GM18526 (cell line): Measurements from ENCODE around the gene FAM240A.

Experiments used
- POLR2A ChIP-seq: IDR thresholded peaks from 3 replicates; pipeline ENCODE4 v1.6.1; 2011; ENCODE audit not compliant: insufficient read length; ENCODE audit errors: extremely low read depth

FAM240A gene

DNA sequence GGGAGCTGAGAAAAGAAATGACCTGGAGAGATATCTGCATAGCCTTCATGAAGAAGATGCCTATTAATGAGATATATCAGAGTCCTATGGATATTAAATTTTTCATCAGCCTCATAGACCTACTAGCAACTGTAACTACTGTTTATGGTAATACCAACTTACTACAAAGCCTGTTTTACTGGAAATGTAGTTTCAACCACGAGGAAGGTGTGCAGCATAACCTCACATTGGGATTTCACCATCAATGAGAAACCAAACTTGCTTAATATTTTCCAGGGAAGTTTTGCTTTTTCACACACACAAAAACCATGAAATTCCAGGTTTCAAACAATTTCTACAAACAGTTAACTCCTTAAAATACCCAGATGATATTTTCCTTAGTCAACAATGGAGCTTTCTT is 31.4 kb downstream of the FAM240A start:
- TF ChIP-seq POLR2A, result no peak

DNA sequence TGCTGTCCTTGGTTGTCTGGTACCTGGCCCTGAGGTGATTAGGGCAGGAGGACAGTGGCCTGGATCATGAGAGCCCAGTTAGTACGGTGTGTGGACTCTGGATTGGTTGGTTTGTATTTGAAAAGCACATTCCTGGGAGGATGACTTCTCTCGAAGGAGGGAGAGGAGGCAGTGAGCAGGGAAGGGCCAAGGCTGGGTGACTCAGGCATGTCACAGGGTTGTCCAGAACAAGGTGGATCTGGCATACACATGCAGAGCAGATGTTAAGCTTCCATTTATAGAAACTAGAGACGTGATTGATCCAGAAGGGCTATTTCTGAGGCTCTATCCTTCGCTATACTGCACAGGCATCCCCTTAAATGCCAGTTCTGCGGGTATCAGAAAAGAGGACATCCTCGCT is 34.4 kb downstream of the FAM240A start:
- no peak for TF ChIP-seq POLR2A

DNA sequence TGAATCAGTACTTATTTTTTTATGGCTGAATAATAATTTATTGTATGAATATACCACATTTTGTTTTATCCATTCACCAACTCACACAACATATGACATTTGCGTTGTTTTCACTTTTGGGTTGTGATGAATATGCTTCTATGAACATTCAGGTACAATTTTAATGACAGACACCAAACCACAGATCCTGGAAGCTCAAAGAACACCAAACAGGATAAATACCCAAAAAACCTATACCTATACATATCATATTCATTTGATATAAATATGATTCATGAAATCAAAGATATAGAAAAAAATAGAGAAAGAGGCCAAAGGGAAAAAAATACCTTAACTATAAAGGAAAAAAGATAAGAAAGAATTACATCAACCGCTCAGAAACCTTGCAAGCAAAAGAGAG is 35.8 kb downstream of the FAM240A start:
- TF ChIP-seq POLR2A, result no peak

DNA sequence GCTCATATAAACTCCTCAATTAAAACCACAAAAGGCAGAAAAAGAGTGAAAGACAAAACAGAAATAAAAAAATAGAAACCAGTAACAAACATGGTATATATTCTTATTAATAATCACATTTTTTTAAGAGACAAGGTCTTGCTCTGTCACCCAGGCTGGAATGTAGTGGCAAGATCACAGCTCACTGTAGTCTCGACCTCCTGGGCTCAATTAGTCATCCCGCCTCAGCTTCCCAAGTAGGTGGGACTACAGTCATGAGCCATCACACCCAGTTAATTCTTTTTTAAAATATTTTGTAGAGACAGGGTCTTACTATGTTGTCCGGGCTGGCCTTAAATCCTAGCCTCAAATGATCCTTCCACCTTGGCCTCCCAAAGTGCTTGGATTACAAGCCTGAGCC is 37.1 kb downstream of the FAM240A start:
- TF ChIP-seq POLR2A, result no peak

DNA sequence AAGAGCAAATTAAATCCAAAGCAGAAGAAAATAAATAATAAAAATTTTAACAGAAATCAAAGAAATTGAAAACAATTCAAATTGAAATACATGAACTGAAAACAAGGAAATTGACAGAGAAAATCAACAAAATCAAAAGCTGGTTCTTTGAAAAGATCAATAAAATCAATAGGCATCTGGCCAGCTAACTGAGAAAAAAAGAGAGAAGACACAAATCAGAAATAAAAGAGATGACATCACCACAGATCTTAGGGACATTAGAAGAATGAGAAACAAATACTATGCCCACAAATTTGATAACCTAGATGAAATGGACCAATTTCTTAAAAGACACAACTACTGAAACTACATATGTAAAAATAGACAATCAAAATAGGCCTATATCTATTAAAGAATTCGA is 38.8 kb downstream of the FAM240A start:
- TF ChIP-seq POLR2A, result no peak

DNA sequence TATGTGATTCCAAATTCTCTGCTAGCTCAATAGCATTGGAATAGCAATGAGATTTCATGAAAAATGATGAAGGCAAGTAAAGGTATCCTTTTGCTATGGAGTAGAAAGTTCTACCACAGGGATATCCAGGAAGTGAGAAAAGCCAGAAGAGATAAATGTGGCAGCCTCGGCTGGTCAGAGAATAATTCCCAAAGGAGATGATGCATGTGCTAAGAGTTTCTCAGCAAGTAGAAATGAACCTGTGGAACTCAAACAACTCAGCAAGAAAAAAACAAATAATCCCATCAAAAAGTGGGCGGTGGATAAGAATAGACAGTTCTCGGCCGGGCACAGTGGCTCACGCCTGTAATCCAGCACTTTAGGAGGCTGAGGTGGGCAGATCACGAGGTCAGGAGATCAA is 42.9 kb downstream of the FAM240A start:
- TF ChIP-seq POLR2A, result no peak

DNA sequence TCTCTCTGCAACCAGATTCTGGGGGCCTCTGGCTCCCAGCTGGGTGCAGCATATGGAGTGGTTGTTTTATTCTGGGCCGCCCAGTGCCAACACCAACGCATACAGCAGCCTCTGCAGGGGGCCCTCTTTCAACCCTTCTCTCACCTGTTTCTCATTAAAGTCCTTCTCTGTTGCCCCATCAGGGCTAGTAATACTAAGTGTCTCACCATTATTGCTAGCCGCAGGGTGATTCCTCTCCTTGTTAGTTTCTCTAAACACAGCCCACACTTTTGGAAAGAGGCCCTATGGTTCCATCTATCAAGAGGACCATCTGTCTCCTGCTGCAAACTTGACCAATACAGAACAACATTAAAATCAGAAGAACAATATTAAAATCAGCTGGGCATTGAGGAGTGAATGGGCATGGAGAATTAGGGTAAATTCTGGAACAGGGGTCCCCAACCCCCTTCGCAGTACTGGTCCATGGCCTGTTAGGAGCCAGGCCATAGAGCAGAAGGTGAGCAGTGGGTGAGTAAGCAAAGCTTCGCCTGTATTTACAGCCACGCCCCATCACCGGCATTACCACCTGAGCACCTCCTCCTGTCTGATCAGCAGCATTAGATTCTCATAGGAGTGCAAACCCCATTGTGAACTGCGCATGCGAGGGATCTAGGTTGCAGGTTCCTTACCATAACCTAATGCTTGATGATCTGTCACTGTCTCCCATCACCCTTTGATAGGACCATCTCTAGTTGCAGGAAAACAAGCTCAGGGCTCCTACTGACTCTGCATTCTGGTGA is 44.6 kb downstream of the FAM240A start:
- no peak for TF ChIP-seq POLR2A

DNA sequence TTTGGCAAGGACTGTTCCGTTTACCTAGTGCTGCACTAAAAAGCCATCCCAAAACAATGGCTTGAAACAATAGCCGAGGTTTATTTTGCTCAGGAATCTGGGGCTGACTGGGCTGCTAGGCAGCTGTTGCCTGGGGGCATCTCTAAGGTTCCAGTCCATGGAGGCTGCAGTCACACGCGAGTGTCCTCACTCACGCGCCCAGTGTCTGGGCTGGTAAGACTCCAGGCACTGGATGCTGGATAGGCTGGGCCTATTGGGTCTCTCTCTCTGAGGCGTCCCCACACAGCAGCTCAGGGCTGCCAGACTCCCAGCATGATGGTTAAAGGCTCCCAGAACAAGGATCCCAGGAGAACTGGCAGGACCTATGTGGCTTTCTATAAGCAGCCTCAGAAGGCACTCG is 47.0 kb downstream of the FAM240A start:
- TF ChIP-seq POLR2A, result no peak

DNA sequence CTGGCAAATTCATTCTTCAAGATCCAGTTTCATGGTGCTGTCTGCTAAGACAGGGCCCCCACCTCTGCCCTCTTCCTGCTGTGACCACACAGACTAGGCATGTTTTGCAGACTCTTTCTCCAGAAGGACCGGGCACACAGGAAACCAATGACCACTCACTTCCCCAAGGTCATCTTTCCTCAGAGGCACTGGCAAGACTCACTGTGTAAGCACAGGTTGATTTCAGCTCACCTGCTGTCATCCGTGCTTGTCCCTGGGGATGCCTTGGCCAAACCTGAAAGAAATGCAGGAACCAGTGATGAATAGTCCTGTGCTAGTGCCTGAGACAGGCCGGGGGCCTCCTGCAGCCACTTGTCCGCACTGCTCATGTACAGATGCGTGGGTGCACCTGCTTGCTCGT is 47.7 kb downstream of the FAM240A start:
- no peak for TF ChIP-seq POLR2A

DNA sequence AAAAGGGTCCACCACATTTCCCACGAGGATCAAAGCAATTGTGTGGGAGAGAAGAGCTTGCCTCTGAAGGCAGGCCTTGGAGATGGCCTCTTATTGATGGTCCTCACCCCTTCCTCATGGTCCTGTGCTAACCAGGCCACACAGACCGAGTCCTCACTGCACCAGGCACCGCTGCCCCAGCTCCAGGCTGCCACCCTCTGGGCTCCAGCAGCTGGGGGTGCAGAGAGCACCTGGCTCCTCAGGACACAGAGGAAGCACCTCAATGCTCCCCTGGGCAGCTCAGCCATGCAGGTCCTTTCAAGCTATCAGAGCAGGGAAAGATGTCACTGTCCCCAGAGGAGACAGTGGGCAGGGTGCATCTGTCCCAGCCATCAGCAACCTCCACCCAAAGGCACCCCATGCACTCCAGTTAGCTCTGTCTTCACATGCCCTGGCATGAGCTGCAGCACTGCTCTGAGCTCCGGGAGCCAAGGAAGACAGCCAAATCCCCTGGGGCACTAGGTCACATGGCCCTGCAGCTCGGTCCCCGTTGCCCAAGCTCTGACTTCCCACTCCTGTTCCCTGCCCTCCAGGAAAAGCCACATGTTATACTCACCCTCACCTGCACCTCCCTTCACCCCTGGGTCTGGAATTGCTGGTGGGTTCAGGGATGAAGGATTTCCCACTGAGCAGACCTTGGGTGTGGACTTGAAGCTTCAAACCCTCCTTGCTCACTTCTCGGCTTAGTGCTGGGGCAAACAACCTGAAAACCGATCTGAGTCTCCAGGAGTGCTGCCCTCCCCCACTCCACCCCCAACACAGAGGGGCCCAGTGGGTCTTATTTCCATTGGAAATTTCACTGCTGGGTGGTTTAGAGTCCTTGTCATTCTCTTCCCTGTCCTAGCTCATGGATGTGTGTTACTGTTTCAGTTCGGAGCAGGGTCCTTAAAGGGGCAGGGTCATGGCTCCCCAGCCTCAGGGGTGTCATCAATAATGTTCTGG is 48.5 kb downstream of the FAM240A start:
- no peak for TF ChIP-seq POLR2A

DNA sequence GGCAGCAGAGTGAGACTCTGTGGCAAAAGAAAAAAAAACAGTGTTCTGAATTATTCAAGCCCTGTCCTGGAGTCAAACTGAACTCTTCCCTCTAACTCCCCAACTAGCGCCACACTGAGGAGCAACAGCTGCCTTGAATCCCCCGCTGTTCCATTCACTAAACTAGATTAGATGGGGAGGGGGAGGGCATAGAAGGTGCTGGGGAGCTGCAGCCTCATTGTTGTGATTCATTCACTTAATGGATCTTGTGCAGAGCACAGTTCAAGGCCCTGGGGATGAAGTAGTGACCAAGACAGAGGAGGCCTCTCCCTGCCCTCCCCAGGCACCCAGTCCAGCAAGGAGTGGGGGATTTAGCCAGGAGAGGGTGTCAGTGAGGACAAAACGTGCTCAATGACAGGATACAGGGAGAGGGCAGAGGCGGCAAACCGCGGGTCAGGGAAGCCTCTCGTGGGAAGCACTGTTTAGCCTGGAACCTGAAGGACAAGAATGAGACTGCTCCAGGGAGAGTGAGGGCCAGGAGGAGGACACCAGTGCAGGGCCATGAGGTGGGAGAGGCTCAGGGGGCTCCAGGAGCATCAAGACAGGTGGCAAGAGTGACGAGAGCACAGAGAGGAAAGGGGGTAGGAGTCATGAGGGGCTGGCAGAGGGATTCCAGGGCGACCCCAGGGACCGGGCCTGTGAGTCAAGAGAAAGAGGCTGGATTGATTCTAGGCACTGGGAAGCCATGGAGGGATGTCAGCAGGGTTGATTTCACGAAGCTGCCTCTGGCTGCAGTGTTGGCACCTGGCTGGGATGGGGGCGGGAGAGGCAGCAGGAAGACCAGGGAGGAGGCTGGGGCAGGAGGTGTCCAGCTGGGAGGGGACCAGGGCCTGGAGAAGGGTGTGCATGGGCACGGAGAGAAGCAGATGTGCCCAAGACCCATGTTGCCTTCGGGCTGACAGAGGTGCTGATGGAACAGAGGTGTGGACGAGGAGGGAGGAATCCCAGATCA is 49.7 kb downstream of the FAM240A start:
- no peak for TF ChIP-seq POLR2A

DNA sequence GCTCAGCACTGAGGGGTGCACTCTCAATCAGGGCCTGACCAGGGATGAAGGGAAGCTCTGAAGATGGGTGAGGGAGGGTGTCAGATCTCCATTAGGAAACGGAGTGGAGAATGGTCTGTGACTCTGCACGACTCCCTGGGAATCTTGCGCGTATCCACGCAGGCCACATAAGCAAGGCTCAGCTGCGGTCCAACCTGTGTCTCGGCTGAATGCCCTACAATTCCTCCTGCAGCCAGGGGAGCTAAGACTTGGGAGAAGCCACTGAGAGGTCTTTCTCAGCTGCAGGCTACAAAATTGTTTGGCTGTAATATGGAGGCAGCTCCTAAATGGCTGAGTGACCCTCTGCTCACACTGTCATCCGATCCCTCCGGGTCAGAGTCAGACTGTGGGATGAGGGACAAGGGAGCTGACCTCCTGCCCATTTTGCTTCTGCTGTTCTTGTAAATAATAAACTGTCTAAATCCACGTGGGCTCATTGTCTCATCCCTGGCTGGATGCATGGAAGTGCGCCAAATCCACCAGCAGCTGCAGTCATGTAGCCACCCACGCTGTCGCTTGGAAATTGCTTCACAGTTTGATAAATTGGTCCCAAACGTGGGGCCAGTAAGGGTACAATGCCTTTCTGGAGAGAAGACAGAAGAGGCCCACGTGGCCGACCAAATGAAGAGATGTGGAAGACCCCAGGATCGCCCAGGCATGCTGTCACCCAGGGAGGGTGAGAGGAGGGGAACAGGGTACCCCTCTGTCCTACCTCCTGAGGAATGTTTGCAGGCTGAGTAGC is 50.6 kb downstream of the FAM240A start:
- TF ChIP-seq POLR2A, result no peak

DNA sequence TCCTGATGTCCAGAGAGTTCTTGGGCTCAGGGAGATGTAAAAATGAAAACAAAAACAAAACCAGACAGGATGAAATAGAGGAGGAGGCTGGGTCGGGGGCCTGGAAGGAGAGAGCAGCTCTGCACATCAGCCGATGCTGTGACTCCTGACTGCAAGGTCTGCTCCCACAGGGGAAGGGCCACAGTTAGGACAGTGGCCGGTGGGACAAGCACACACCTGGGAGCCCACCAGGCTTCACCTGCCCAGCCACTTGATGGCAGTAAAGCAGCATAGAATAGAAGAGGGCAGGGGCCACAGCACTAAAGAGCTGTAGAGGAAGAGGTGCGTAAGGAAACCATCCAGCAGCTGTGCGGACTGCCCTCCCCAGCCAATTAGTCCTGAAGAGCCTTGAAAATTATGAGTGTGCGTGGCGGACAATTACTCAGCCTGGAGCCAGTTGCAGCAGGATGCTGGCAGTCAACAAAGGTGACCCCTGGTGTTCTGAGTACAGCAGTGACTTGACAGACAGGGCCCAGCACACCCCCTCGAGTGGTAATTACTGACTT is 51.3 kb downstream of the FAM240A start:
- TF ChIP-seq POLR2A, result no peak
